Raji (cell line): ENCODE measurements around the gene LAMA3.

Experiments
- POLR2A ChIP-seq: IDR thresholded peaks from 2 replicates; pipeline ENCODE4 v1.6.1; 2011; ENCODE audit warnings: low read depth, low read length, control low read depth; ENCODE audit not compliant: insufficient read depth

The LAMA3 gene

DNA sequence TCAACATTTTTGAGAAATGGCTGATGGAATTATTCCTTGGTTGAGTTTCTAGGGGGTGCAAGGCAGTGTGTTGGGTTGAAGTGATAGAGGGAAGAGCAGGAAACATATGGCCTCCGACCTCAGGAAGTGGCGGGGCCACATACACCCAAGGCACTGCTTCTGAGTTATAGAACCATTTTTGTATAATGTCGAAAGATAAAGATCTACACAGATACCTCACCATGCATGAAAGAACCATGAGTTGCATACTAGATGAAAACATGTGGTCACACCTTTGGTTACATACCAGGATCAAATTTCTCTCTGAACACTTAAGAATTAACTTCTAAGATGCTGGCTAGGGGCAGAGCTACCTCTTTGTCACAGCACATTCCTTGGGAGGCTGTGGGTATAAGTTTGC, 23.2 kb downstream of the LAMA3 start:
- TF ChIP-seq POLR2A = no peak

DNA sequence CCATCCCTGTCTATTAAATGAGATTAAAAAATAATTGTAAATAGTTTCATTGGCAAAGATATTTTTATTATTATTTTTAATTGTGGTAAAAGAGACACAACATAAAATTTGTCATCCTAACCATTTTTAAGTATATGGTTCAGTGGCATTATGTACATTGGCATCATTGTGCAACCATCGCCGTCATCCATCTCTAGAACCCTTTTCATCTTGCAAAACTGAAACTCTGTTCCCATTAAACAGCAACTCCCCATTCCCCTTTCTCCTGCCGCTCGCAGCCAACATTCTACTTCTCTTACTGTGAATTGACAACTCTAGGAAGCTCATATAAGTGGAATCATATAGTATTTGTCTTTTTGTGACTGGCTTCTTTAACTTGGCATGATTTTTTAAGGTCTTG, 25.3 kb downstream of the LAMA3 start:
- no peak for TF ChIP-seq POLR2A

DNA sequence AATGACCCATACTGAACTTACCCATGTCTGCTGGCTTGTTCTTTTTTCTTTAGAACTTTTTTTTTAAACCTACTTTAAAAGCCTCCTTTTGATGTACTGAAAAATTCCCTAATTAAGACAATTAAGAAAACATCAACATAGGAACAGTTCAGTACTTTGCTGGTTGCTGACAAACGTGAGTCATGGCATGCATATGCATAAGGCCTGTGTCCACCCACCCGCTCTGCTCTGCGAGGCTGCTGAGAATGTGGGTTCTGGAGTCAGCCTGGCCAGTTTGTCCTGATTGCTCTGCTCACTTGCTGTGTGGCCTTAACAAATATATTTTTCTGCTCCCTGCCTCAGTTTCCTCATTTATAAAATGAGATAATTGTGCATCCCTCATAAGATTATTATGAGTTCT, 27.3 kb downstream of the LAMA3 start:
- no peak for TF ChIP-seq POLR2A

DNA sequence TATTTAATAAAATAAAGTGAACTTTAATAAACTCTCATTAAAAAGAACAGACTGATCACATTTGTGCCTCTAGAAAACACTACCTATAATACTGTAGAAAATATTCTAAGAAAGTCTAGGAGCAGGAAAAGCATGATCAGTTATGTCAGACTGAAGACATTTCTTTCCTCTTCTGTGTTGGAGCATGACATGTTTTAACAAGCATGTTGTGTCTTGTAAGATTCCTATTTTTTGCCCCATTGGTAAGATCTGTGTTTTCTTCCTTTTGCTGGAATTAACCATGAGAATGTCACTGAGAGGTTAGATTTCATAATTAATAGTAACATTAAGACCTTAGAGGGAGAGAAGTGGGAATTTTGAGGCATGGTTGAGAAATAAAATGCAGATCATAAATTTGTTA, 27.7 kb downstream of the LAMA3 start:
- TF ChIP-seq POLR2A = no peak

DNA sequence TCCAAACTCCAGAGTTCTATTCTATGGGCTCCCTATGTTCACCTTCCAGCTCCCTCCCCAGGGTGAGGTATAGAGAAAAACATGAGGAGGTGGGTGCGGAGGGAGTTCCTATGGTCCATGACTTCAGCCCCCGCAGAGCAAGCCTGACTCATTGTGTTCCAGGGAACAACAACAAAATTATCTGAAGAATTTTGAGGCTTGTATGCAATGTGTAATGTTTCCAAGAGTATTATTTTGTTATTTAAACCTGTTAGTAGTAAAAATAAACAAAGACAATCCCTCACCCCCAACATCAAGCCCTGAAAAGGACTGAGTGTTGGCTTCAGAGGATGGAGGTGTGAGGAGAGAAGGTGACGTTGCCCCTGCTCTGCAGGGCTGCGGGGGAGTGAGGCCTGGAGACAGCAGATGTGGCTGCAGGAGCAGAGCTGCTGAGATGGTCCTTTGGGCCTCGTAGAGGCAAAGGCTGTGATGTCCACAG, 29.0 kb downstream of the LAMA3 start:
- no peak for TF ChIP-seq POLR2A

DNA sequence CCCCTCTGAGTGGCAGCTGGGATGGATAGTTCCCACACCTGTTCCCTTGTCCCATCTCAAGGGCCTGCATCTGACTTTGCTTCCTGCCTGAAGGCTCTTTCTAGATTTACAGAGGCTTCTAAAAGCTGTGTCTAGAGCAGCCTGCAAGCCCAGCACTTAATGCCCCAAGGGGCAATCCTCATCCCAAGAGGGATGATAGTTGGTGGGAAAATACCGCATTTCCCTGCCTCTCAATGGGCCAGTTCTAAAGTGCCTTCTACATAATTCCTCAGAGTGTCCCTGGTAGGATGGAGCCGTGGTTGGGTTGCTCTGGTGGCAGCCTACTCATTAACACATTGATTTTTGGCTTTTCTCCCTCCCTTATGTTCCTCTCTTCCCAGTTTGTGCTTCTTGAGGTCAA, 29.5 kb downstream of the LAMA3 start:
- TF ChIP-seq POLR2A = no peak

DNA sequence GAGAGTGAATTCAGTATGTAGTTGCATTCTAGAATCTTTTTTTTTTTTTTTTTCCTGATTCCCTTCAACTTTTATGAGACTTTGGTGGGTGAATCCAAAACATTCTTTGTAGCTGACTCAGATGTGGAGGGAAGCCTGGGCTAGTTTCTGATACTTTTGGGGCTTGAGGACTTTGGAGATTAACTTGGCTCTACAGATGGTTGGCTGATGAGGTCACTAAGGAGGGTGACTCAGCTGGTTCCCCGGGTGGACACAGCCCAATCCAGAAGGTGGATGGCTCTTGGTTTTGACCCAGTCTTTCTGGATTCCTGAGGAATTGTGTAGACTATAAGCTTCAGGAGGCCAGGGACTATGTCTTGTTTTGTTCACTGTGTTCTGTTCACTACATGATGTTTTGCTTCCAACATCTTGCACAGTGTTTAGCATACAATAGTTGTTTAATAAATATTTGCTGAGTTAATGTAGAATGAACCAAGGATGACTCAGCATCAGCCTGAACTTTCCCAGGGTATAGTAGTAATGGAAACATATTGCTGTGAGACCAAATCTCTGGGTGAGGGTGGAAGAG, 30.5 kb downstream of the LAMA3 start:
- TF ChIP-seq POLR2A = no peak

DNA sequence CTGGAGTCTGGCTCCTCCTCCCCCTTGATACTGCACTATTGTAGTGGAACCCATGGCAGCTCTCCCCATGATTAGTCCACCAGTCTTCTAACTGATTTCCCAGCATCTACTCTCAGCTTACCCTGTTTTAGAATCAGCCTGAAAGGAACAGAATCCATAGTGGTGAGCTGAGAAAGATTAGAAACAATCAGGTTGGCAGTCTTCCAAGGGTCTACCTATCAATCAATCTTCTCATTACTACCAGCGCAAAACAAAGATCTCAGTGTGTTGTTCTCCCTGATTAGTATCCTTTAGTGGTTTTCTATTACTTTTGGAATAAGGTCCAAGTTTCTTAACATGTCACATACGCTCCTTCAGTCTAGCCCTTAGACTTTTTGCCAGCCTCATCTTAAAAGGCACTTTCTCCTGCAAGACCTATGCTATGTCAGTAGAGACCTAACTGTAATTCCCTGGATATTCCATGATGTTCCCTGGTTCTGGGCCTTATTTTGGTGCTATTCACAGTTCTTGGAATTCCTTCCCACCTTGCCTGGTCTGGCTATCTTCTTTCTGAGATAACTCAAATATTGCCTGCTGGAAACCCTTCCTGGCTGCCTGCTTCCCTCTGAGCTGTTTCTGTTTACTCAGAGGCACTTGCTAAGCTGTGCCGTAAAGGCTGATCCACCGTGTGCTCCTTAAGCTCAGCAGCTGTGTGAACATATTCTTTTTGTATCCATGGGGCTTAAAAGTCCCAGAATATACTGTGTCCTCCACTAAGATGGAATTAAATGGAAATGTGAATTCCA, 32.6 kb downstream of the LAMA3 start:
- TF ChIP-seq POLR2A = no peak

DNA sequence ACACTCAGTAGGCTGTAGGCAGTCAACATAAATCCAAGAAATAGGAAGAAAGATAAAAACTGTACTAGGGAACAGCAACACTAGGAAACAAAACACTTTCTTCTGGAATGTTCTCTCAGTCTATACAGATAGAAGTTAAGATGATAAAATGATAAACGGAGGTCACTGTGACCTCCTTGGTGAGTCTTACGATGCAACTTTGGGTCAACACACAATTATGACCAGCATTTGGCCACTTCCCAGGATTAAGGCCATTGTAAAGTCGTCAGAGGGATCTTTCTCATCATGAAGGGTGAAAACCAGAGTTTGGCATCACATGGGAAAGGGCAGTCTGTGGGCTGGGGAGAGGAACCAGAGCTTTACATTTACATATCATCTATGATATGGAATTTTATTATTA, 33.4 kb downstream of the LAMA3 start:
- no peak for TF ChIP-seq POLR2A

DNA sequence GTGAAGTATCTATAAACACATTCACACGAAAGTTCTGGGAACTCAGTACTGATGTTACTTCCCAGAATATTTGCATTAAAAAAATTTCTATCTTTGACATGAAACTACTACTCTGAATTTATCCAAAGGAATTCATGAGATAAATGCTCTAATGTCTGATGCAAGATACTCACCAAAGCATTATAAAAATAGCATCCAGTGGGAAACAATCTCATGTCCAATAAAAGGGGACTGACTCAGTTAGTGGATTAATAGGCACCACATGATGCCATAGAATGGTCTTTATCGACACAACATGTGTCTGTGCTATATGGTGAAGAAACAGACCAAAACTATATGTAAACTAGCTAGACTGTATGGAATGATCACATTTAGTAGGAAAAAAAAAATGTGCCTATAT, 33.9 kb downstream of the LAMA3 start:
- no peak for TF ChIP-seq POLR2A

DNA sequence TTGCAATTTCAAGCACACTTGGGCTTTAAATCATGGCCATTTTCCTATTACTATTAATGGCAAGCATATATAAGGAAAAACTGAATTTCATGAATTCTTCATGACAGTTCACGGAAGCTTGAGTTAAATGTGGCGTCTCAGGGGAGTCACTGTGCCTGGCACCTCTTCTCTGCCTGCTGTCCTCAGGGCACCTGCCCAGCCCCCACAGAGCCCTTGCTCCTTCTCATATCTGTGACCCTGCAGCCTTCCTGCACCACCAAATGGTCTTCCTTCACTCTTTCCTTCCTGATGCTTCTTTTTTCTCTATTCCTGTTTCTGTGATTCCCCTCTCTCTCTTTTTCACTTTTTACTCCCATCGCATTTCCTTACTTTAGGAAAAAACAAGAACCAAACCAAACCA, 35.4 kb downstream of the LAMA3 start:
- TF ChIP-seq POLR2A = no peak

DNA sequence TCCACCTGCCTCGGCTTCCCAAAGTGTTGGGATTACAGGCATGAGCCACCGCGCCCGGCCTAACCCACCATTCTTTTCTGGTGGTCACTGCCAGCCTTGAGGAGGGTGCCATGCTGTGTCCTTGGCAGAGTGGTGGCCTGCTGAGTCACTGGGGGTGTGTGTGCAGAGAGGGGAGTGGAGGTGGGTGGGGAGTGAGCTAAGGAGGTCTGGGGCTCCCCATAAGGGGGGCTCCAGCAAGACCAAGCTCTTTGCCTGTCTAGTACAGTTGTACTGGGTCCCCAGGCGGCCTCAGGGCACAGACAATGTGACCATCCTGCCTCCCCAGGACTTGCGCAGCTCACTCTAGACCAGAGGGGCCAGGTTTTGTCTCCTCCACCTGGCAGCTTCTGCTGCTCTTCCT, 36.1 kb downstream of the LAMA3 start:
- TF ChIP-seq POLR2A = no peak

DNA sequence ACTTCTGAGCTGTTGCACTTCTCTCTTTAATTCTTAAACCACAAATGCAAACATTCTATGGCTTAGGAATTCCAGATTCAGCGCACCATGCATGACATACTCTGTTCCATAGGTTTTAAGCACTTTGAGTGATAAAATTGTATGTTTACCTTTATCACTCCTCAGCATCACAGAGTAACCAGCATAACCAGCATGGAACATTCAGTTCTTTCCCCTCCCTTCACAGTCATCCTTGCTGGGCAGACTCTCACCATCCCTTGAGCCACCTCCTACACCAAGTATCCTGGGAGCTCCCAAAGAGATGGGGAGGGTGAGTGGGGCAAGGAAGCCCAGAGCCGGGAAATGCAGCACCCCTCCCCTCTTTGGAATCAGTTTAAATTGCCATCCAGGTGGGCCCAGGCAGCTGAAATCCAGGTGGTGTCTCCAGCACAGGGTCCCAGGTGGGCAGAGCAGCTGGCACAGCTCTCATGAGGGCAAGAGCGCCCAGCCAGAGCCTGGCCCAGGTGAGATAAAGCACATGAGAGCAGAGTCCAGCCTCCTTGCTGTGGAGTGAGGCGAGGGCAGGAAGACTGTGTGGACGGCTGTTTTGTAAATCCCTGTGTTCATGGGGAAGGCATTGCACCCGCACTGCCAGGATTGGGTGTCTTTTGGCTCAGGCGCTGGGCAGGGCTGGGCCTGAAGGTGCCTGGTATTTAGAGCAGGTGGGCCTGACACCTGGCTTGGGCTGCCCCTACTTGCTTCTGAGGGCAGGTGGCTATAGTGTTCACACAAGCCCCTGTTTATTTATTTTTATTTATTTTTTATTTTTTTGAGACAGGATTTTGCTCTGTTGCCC, 36.8 kb downstream of the LAMA3 start:
- TF ChIP-seq POLR2A = no peak

DNA sequence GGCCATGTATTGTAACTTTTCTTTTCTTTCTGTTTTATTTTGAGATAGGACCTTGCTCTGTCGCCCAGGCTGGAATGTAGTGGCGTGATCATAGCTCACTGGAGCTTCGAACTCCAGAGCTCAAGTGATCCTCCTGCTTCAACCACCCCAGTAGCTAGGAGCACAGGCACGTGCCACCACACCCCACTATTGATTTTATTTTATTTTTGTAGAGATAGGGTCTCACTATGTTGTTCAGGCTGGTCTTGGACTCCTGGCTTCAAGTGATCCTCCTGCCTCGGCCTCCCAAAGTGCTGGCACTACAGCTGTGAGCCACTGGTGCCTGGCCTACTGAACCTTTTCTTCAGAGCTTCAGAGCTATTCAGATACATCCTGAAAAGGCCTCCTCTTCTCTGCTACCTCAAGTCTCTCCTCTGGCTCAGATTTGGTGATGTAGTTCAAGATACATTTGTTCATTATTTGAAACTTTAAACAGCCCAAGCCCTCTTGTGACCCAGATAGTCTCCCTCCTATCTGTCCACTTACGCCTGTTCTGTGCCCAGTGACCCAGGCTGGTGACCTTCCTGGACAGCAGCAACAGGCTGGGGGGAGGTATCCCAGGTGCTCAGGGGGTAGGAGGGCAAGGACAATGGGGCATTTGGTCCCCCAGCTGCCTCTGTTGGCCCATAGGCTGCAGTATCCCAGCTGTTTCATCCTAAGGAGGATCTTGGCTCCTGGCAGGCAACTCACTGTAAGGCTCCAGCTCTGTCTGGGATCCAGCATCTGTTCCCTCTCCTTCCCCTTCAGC, 38.6 kb downstream of the LAMA3 start:
- TF ChIP-seq POLR2A = no peak

DNA sequence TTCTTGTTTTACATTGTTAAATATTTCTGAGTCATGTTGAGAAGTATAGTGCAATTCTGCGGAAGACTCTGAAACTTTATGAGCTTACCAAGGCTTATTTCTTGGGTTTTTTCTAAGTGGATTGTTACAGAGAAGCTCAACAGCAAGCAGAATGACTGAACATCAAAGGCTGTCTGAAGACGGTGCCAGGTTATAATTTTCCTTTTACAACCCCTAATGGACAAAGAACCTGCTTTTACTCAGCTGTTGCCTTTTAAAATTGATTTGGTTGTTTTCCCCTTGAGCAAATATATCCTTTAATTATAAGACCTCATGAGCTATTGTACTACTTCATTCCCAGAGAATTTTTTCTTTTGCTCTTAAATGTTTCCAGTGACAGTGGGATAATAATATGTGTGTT, 41.6 kb downstream of the LAMA3 start:
- TF ChIP-seq POLR2A = no peak
